ENCODE results near the gene ZNF774. TPM values are rescaled to one million over a fixed set of nuclear protein-coding genes. Genes with fewer than 3 reads are reported as not detected.
"Not testable (repeated sequence)": the region's sequence is repeated elsewhere in the genome, so short reads cannot be mapped to it uniquely, and the experiment has no call there.

Gene ZNF774
- polyA plus RNA-seq (ENCODE audit: insufficient read length), result 2.9 TPM

- DNase-seq (ENCODE audit: low read depth), result peak; percentile 94
These were observed at the start of gene ZNF774 for GRCh38 chr15:90352107-90352893. Gene ZNF774, plus strand, starts transcription at chr15:90352284. Its CDS starts 2,377 bp downstream, at chr15:90354661.

GRCh38 chr15:90305355-90305754, 46.7 kb upstream of the ZNF774 start:
- DNase-seq (ENCODE audit: low read depth), result not testable (repeated sequence)

DNA sequence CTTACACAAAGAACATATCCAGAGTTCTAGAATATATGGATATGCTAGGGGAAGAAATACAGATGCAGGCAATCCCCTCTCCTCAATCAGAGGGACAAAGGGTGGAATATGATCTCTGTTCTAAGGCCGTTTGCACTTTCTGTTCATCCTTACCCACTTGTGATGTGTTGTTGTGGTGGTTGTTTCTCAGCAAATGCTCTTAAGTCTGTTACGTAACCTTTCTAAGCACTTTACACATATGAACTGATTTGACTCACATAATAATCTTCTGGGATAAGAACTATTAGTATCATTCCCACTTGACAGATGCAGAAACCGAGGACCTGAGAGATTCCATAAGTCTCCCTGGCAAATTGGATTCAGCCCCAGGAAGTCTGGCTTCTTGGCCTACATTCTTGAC, 46.2 kb upstream of the ZNF774 start:
- no peak for DNase-seq (ENCODE audit: low read depth)

DNA sequence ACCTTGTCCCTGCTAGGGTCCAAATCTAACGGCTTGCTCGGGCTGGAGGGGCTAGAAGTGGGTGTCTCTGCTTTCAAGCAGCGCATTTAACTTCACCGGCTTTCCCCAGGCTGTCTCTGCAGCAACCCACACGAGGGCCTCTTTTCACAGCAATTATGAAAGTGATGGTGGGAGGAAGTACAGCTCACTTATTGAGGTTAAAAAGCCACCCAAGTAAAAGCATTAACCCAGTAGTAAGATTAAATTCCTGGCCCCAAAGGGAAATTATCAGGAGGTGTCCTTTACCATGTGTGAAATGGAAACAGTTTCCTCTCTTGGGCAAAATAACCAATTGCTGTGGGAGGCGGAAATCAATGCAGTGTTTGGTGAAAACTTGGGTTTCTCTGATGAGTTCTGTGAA, 45.5 kb upstream of the ZNF774 start:
- DNase-seq (ENCODE audit: low read depth), result no peak

DNA sequence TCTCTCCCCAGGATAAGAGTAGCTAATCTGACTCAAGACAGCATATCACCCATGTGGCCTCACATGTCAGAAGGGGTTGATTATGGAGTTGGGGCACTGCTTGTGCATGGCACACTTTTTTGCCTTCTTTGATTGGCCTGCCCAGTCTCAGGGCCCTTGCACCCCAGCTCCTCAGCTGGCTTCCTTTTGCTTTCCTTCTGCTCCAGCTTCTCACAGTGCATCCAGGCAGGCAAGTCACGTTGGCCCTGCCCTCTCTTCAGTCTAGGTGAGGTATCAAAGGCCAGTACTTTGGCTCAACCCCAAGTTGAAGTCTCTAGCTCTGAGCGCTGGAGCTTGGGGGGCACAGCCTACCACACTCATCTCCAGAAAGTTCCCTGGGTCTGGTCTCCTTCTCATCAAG, 44.4 kb upstream of the ZNF774 start:
- no peak for DNase-seq (ENCODE audit: low read depth)

DNA sequence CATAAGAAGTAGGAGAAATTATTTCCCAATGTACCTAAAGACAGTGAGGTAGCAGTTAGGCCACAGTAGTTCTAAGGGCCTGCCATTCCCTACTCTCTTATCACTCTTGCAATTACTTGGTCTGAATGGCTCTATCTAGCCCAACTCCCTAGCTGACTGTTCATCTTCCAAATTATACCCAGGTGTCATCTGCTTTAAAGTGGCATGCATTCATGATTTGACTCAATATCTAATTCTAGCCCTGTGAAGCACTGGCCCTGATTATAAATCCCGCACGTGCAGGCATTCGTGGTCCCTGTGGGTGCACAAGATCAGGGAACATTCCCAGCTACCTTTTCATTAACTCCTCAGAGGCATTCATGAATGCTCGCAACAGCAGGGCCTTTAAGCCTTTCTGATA, 43.1 kb upstream of the ZNF774 start:
- no peak for DNase-seq (ENCODE audit: low read depth)

- DNase-seq (ENCODE audit: low read depth), result no peak
These were observed 36.7 kb upstream of the ZNF774 start for GRCh38 chr15:90315278-90315982.

GRCh38 chr15:90316139-90316538, 35.9 kb upstream of the ZNF774 start:
- no peak for DNase-seq (ENCODE audit: low read depth)

- DNase-seq (ENCODE audit: low read depth), result no peak
These were observed 33.5 kb upstream of the ZNF774 start for GRCh38 chr15:90318591-90318990.

DNA sequence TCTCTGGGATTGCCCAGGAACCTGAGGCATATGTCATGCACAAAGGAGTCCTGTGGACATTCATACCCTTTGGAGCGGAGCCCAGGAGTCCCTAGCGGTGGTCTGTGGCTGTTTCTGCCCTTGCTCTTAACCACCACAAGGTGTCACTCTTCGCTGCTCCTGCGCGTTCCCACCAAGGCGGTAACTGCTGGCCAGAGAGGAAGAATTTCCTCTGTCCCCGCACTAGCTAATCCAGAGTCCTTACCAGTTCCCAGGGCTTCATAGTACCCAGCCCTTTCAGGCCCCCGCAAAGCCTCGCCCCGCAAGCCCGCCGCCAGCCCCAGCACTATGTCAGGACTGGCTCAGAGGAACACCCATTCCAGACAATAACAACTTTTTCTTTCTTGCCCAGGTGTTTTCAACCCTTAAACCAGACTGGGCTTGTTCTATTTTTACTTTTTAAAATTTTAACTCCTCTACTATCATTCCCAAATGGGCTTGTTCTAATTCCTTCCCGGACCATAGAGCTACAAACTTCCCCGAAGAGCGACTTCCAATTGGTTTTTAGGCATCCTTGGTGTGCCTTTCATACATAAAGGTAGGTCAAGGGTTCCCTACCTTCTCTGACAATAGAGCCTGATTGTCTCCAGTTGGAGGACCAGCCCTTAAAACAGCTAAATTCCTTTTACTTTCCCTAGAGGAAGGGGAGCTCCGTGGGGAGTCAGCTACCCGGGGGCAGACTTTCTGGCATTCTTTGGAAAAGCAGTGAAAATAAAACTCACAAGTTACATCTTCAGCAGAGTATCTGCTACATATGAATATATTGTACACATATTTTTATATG, 31.8 kb upstream of the ZNF774 start:
- peak; percentile 80 for DNase-seq (ENCODE audit: low read depth)

- DNase-seq (ENCODE audit: low read depth), result no peak
These were observed 31.2 kb upstream of the ZNF774 start for GRCh38 chr15:90320885-90321278.

GRCh38 chr15:90322538-90322937, 29.5 kb upstream of the ZNF774 start:
- no peak for DNase-seq (ENCODE audit: low read depth)

GRCh38 chr15:90325726-90326125, 26.4 kb upstream of the ZNF774 start:
- no peak for DNase-seq (ENCODE audit: low read depth)

- DNase-seq (ENCODE audit: low read depth), result no peak
These were observed 25.6 kb upstream of the ZNF774 start for GRCh38 chr15:90326441-90326840.

GRCh38 chr15:90327311-90327710, 24.8 kb upstream of the ZNF774 start:
- no peak for DNase-seq (ENCODE audit: low read depth)

DNA sequence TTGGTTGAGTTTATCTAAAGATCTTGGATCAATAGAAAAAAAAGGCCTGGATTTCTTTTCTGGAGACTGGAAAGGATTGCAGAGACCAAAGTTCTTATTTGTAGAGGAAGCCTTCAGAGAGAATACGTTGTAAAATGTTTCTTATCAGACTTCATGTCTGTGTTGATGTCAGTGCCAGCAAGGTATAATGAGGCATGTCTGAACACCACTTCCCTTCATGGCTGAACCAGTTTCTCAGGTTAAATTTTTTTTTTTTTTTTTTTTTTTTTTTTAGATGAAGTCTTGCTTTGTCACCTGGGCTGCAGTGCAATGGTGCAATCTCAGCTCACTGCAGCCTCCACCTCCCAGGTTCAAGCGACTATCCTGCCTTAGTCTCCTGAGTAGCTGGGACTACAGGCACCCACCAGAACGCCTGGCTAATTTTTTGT, 17.8 kb upstream of the ZNF774 start:
- DNase-seq (ENCODE audit: low read depth), result no peak

DNA sequence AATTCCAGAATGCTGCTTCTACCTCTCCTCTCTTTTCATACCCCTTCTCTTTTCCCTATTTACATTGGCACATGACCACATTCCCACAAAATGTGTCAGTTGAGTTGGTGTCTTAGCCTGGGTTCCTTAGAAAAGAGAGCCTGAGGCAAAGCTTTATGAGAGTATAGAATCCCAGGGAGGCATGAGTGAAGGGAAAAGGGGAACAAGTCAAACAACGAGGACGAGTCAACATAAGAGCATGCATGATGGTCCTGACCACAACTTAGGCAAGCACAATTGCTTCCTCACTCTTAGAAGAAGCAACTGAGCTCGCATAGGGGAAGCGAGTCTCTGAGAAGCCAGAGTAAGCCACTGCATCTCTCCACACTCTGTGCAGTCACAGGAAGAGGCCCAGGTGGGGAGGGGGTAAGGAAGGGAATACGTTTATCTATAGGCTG, 15.4 kb upstream of the ZNF774 start:
- no peak for DNase-seq (ENCODE audit: low read depth)

- no peak for DNase-seq (ENCODE audit: low read depth)
These were observed 14.8 kb upstream of the ZNF774 start for GRCh38 chr15:90337256-90337655.

DNA sequence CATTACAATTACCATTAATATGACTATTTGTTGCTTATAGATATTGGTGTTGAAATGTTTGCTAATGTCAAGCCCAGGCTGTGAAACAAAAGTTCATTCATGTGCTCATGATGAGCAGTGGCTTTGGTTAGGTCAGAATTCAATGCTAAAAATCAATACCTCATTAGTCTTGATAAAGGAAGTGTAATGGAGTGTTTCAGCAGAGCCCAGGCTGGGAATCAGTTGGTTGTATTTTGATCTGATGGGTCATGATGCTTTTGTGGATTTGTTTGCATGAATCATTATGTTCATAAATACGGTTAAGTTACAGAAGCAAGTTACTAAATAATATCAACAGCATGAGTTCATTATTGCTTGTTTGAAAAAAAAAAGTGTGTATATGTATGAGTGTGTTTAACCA, 13.6 kb upstream of the ZNF774 start:
- no peak for DNase-seq (ENCODE audit: low read depth)

DNA sequence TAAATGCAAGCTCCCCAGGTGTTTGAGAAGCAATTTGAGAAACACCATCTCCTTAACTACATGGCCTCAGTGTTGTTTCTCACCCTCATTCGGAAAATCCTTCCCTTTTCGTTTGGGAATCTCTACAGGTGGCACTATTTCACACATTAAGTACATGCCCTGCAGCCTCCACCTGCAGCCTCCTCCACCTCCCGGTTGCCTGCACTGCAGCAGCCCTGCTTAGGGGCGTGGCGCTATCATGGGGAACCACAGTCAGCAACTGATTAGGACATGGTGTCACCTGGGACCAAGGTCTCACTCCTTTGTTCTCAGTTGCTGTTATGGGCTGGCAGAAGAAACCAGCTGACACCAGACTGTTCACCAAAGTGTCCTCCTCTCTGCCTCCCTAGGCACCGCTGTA, 11.7 kb upstream of the ZNF774 start:
- DNase-seq (ENCODE audit: low read depth), result no peak

GRCh38 chr15:90343302-90343790, 8.7 kb upstream of the ZNF774 start:
- no peak for DNase-seq (ENCODE audit: low read depth)

GRCh38 chr15:90344662-90345061, 7.4 kb upstream of the ZNF774 start:
- DNase-seq (ENCODE audit: low read depth), result no peak
